ENCODE measurements around the gene APOL6. TPM values are rescaled to one million over a fixed set of nuclear protein-coding genes. Genes with fewer than 3 reads are reported as not detected.
A peak's percentile ranks its signal among the peaks of the same experiment; 100 is the strongest.

APOL6 gene
- total and polyA plus RNA-seq, 9 of the 15 experiments (the other 6 are each of a cell fraction or from before 2014, with no cell fraction given) = 0.29 to 1.2 (median 0.70) TPM

DNA sequence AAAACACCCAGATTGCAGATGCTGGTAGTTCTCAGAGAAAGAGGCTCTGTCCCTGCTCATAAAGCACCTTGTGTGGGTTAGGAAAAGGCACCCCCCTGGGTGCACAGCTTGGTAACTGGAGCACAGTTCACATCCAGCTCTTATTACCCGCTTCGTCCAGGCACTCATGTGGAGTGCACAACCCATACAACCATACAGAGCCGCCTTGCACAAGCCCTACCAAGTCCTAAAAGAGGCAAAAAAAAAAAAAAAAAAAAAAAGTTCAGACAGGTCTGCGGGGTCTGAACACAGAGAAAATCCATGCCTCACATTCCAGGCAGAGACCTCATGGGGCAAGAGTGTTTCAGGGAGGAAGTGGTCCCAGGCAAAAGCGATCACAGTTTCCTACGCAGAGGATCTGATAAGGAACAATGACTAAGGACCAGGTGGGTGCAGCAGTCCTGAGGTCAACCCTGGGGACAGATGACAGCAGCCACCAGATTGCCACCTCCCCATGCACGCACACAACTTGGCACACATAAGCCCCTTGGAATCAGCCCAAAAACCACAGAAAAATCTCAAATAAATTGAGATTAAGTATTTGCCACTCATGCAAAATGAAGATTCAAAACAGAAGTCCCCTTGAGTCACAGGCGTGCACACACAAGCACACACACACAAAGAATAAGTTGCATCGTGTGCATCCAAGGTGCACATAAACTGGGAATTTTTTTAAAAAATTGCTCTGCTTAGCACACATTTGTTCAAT lies 43.5 kb upstream of the APOL6 start (continued):
- no peak for TF ChIP-seq SMARCC2 (IDR thresholded peaks at IDR 0.05; ENCODE audit: low read depth)
- TF ChIP-seq, protein P1, sequence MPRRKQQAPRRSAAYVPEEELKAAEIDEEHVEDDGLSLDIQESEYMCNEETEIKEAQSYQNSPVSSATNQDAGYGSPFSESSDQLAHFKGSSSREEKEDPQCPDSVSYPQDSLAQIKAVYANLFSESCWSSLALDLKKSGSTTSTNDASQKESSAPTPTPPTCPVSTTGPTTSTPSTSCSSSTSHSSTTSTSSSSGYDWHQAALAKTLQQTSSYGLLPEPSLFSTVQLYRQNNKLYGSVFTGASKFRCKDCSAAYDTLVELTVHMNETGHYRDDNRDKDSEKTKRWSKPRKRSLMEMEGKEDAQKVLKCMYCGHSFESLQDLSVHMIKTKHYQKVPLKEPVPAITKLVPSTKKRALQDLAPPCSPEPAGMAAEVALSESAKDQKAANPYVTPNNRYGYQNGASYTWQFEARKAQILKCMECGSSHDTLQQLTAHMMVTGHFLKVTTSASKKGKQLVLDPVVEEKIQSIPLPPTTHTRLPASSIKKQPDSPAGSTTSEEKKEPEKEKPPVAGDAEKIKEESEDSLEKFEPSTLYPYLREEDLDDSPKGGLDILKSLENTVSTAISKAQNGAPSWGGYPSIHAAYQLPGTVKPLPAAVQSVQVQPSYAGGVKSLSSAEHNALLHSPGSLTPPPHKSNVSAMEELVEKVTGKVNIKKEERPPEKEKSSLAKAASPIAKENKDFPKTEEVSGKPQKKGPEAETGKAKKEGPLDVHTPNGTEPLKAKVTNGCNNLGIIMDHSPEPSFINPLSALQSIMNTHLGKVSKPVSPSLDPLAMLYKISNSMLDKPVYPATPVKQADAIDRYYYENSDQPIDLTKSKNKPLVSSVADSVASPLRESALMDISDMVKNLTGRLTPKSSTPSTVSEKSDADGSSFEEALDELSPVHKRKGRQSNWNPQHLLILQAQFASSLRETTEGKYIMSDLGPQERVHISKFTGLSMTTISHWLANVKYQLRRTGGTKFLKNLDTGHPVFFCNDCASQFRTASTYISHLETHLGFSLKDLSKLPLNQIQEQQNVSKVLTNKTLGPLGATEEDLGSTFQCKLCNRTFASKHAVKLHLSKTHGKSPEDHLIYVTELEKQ (CRISPR knock-in tag; IDR thresholded peaks at IDR 0.05) = no peak
- TF ChIP-seq CHCHD3 (CRISPR knock-in tag; IDR thresholded peaks at IDR 0.05) = no peak
- TF ChIP-seq SMARCA5 (IDR thresholded peaks at IDR 0.05) = no peak
- no peak for TF ChIP-seq SIN3B (IDR thresholded peaks at IDR 0.05; ENCODE audit: low read depth)
- TF ChIP-seq, protein P2, sequence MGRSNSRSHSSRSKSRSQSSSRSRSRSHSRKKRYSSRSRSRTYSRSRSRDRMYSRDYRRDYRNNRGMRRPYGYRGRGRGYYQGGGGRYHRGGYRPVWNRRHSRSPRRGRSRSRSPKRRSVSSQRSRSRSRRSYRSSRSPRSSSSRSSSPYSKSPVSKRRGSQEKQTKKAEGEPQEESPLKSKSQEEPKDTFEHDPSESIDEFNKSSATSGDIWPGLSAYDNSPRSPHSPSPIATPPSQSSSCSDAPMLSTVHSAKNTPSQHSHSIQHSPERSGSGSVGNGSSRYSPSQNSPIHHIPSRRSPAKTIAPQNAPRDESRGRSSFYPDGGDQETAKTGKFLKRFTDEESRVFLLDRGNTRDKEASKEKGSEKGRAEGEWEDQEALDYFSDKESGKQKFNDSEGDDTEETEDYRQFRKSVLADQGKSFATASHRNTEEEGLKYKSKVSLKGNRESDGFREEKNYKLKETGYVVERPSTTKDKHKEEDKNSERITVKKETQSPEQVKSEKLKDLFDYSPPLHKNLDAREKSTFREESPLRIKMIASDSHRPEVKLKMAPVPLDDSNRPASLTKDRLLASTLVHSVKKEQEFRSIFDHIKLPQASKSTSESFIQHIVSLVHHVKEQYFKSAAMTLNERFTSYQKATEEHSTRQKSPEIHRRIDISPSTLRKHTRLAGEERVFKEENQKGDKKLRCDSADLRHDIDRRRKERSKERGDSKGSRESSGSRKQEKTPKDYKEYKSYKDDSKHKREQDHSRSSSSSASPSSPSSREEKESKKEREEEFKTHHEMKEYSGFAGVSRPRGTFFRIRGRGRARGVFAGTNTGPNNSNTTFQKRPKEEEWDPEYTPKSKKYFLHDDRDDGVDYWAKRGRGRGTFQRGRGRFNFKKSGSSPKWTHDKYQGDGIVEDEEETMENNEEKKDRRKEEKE (IDR thresholded peaks at IDR 0.05; ENCODE audit: borderline replicate concordance in 1 of 2, control insufficient read depth in 1 of 2, low read depth in 2 of 2, low read length in 1 of 2) = no peak
- TF ChIP-seq NEUROD1 (IDR thresholded peaks at IDR 0.05; ENCODE audit: borderline replicate concordance, low read depth, low read length, partially characterized antibody) = peak; percentile 33
- no peak for TF ChIP-seq ZFPM2 (CRISPR knock-in tag; IDR thresholded peaks at IDR 0.05)
- TF ChIP-seq, protein P3, sequence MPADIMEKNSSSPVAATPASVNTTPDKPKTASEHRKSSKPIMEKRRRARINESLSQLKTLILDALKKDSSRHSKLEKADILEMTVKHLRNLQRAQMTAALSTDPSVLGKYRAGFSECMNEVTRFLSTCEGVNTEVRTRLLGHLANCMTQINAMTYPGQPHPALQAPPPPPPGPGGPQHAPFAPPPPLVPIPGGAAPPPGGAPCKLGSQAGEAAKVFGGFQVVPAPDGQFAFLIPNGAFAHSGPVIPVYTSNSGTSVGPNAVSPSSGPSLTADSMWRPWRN (IDR thresholded peaks at IDR 0.05; ENCODE audit: low read depth) = no peak
- 0 out of 2 replicates have a peak, but pooled peaks have one; percentile 27 for TF ChIP-seq EP300 (IDR thresholded peaks at IDR 0.05; ENCODE audit: low read length)
- TF ChIP-seq ZKSCAN1 (IDR thresholded peaks at IDR 0.05; ENCODE audit: low read depth, low read length) = no peak
- TF ChIP-seq, protein P4, sequence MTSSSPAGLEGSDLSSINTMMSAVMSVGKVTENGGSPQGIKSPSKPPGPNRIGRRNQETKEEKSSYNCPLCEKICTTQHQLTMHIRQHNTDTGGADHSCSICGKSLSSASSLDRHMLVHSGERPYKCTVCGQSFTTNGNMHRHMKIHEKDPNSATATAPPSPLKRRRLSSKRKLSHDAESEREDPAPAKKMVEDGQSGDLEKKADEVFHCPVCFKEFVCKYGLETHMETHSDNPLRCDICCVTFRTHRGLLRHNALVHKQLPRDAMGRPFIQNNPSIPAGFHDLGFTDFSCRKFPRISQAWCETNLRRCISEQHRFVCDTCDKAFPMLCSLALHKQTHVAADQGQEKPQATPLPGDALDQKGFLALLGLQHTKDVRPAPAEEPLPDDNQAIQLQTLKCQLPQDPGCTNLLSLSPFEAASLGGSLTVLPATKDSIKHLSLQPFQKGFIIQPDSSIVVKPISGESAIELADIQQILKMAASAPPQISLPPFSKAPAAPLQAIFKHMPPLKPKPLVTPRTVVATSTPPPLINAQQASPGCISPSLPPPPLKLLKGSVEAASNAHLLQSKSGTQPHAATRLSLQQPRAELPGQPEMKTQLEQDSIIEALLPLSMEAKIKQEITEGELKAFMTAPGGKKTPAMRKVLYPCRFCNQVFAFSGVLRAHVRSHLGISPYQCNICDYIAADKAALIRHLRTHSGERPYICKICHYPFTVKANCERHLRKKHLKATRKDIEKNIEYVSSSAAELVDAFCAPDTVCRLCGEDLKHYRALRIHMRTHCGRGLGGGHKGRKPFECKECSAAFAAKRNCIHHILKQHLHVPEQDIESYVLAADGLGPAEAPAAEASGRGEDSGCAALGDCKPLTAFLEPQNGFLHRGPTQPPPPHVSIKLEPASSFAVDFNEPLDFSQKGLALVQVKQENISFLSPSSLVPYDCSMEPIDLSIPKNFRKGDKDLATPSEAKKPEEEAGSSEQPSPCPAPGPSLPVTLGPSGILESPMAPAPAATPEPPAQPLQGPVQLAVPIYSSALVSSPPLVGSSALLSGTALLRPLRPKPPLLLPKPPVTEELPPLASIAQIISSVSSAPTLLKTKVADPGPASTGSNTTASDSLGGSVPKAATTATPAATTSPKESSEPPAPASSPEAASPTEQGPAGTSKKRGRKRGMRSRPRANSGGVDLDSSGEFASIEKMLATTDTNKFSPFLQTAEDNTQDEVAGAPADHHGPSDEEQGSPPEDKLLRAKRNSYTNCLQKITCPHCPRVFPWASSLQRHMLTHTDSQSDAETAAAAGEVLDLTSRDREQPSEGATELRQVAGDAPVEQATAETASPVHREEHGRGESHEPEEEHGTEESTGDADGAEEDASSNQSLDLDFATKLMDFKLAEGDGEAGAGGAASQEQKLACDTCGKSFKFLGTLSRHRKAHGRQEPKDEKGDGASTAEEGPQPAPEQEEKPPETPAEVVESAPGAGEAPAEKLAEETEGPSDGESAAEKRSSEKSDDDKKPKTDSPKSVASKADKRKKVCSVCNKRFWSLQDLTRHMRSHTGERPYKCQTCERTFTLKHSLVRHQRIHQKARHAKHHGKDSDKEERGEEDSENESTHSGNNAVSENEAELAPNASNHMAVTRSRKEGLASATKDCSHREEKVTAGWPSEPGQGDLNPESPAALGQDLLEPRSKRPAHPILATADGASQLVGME (CRISPR knock-in tag; IDR thresholded peaks at IDR 0.05) = no peak
- peak; percentile 36; the same call in 1 of the 2 replicates for TF ChIP-seq TEAD4 (IDR thresholded peaks at IDR 0.05; ENCODE audit: low read length)
- TF ChIP-seq TEAD4 (CRISPR knock-in tag; IDR thresholded peaks at IDR 0.05; ENCODE audit: borderline replicate concordance) = no peak
